NCI-H1092 (cell line): ENCODE results near the gene MTX3.
A peak's percentile ranks its signal among the peaks of the same experiment; 100 is the strongest.

Experiments used
- DNase-seq: peaks from one replicate; lab custom pipeline; 2025; lab: John Stamatoyannopoulos, UW

MTX3 gene

DNA sequence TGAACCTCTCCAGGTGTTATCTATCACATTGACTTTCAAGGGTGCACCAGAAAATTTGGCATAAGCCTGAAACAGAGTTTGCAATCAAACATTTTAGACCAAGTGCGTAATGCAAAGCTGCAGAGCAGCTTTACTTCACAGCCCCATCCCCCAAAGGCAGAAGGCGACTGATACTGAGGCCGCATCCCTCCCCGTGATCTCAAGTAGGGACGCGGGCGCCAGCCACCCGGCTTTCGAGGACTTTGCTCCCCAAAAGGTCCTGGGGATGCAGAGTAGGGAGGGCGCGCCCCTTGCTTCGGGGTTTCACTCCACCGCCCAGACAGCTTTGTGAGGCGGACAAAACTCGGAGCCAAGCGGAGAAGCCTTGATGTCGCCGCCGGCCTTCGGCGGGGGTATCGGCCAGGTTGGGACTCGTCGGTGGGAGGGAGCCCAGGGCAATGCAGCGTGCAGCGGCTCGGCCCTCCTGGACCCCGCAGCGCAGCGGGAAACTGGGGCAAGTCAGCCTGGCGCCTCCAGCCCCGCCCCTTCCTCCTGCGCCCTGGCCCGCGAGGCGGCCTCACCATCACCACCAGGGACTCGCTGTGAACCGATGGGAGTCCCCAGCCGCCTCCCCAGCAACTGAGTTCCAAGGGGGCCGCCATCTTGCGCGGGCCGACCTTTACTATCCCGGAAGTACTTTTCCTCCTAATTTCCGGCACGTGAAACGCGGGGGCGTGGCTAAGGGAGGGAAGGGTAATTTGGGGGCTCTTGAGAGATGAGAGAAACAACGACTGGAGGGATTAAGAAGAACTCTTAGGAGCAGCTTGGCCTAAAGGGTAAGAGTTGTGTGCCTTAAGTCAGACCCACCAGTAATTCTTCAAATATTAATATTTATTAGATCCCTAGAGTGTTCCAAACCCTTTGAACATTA, at the start of gene MTX3:
TSS of gene MTX3 (minus strand) at position 665 of the 910 bp plus-strand sequence. CDS start at position 641, 24 bp downstream.
- DNase-seq = peak; percentile 77

DNA sequence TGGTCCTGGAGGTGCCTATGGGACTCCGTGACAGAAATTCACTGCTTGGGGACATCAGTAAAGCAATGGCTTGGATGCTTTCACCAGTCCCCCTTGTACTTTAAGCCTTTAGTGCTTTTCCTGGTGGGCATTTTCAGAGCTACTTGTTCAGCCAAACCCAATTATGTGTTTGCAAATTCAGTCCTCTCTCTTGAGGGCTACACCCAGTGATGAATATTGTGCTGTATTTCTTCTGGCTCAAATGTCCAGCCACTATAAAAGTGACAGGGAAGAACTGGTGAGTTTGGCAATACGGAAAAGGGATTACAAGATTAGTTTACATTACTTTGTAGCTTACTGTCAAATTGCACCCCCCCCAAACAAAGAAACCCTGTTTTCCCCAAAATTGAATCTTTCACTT, 48.6 kb upstream of the MTX3 start:
- no peak for DNase-seq

GRCh38 chr5:80037366-80037765, 46.3 kb upstream of the MTX3 start:
- DNase-seq = no peak

DNA sequence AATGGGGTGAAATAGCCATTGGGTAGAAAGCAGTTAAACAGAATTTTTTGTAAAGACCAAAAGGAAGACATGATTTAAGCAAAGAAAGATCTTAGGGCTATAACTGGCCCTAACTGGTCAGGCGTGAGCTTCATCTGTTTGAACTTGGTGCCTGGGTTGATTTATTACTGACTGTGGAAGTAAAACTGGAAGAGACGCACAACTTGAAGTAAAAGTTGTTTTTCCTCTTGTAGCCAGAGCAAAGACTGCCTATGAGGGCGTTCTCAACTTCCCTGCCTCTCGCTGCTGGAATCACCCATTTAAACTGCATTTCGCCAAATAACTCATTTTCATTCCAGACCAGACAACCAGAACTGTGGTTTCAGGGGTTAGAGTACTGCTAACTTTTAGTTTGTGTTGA, 45.6 kb upstream of the MTX3 start:
- no peak for DNase-seq

GRCh38 chr5:80035839-80036238, 44.8 kb upstream of the MTX3 start:
- DNase-seq = no peak

- DNase-seq = no peak
Measured at GRCh38 chr5:80034962-80035821, 44.1 kb upstream of the MTX3 start, which contains the start of gene THBS4. THBS4 (plus strand) TSS chr5:80035348; CDS start chr5:80035538, 190 bp downstream.

GRCh38 chr5:80034559-80034958, 43.5 kb upstream of the MTX3 start:
- no peak for DNase-seq

- no peak for DNase-seq
Measured at GRCh38 chr5:80033513-80033912, 42.5 kb upstream of the MTX3 start.

- DNase-seq = no peak
Measured at GRCh38 chr5:80031109-80031508, 40.0 kb upstream of the MTX3 start.

DNA sequence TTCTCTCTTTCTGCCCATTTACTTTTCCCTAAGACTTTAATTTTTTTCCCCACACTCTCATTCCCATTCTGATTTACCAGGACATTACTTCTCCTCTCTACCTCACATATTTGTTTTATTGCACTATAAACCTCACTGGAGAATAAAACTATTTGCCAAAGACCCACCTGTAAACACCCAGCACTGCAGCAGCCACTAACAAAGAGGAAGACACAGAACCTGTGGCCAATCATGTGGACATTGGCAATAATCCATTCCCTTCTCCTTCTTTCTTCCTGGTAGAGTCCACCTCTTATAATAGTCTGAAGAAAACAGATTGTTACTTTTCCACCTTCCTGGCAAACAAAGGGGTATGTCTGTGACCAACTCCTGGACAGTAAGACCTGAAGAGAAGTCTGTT, 35.8 kb upstream of the MTX3 start:
- no peak for DNase-seq

GRCh38 chr5:80025069-80025468, 34.0 kb upstream of the MTX3 start:
- DNase-seq = no peak

DNA sequence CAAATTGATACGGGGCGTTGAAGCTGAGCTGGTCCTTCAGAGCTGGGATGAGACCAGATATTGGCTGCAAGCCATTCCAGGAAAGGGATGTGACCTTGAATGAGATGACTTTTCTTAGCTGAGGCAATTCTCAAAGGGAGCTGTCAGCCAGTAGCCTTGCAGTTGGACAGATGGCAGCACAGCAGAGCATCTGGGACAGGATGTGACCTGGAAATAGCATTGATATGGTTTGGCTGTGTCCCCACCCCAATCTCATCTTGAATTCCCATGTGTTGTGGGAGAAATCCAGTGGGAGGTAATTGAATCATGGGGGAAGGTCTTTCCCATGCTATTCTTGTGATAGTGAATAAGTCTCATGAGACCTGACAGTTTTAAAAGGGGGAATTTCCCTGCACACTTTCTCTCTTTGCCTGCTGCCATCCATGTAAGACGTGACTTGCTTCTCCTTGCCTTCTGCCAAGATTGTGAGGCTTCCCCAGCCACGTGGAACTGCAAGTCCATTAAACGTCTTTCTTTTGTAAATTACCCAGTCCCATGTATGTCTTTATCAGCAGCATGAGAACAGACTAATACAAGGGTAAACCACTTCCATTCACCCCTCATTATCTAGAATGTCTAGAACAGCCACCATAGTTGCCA, 19.8 kb upstream of the MTX3 start:
- no peak for DNase-seq

DNA sequence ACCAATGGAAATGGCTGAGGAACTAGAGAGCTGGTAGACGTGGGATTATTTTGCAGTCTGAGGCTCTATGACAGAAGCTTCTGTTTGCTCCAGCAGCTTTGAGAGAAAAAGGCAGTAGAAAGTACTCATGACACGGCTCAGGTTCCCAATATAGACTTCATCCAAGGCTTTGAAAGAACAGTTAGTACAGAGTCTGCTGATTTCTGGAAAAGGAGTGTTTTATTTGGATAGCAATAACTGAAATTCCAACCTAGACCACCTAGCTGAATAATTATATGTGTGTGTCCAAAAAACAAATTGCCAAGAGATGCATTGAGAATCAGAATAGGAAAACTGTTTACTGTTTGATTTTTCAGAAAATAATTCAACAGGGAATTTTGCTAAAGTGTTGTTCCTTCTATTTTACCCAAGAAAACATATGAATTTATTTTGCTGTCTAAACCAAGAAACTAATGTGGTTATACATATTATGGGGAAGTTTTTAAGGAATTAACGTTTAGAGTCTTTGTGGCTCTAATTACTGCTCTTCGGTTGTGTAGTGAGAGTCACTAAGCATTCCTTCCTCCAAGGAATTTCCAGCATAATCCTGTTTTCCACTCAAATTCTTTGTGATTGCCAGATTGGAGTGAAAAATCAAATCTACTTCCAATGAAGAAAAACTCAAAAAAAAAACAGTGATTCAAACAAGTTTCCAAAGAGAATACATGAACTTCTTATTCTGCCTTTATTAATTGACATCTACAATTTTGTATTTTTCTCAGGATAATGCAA, 18.1 kb upstream of the MTX3 start:
- DNase-seq = no peak

DNA sequence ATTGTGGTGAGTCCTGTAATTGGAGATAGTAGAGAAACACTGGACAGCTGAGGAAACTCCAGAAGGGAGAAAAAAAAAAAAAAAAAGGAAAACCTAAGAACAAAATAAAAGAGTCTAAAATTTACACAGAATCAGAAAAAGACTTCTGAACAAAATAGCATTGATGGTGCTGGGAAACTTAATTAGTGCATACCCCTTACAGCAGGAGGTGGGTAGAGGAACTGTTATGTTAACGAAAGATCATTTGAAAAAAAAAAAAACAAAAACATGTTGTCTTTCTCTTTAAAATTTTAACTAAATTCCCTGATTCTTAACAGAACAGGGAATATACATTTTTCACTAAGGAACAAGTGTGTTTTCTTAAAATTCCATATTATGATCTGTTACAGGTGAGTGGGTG, 11.6 kb upstream of the MTX3 start:
- no peak for DNase-seq

DNA sequence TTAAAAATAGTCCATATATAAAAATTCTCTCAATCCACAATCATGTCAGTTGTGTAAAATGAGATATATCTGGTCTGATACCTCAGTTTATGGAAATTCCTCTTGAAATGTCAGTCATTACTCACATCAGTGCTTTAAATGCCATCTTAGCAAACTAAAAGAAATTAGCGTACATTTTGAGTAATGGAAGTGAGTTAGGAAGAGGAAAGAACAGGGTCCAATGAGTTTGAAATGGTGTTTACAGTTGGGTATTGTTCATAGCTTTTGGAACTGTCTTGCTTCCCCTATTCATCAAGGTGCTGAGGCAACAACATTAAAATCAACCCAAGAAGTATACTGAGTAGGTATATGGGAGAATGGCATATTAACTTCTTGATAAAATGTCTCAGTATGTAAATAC, 8.7 kb upstream of the MTX3 start:
- DNase-seq = no peak

DNA sequence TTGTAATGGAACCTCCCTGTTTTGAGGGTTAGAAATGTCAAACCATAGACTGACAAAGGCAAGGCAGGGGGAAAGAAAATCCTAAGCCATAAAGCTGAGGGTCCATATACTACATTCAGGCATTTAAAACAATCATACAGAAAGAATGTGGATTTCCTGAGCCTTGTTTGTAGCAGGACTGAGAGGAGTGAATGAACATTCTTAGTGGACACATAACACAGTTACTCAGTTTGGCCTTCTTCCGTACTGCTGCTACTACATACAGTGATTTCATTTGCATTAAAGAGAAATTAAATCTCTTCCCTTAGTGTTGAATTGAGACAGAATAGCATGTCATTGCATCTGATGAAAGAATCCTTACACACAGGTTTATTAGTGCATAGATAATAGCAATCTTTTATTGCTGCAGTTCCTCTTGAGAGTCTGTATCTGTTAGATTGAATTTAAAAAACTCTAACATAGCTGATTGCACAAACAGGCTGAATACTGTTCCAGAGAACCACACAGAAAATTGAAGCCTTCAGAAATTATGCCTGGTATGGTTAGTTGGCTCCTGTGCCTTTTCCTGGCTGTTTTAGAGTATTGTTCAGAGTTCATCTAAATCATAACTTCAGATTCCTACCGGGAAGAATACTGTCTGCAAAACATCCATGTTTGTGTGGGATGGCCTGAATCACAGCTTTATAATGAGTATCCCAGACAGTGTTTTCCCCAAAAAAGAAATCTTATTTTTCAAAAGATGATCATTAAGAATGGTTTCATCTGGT, 2.0 kb upstream of the MTX3 start:
- DNase-seq = no peak

DNA sequence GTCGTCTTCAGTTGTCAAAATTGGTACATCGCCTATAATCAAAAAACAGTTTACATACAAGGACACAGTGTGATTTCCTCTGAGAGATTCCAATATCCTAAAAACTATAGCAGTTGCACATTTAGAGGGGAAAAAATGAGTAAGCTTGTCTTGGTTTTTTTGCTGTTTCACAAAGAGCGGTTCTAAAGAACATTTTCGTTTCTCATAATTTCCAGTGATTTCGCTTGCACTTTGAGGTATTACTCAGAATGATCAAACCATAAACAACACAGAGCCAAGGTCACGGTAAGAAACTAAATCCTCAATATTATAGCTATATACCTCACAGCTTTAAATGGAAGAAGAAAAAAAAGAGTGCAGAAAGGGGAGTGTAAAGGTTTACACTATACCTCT, 861 bp downstream of the MTX3 start:
- no peak for DNase-seq

GRCh38 chr5:79986260-79986659, 4.8 kb downstream of the MTX3 start:
- DNase-seq = no peak

GRCh38 chr5:79985288-79985687, 5.8 kb downstream of the MTX3 start:
- no peak for DNase-seq

GRCh38 chr5:79984363-79984762, 6.7 kb downstream of the MTX3 start:
- no peak for DNase-seq

GRCh38 chr5:79983618-79984017, 7.4 kb downstream of the MTX3 start:
- no peak for DNase-seq
